K562 (cell line): ENCODE measurements around the gene ZNF829.

Experiments used
- CHD4 ChIP-seq: fragments of 200-600 bp; sonication (generic); IDR thresholded peaks from 3 replicates; pipeline ENCODE4 v1.6.1; 2012; ENCODE audit warnings: low read depth, mild to moderate bottlenecking, mixed read lengths, low read length, inconsistent platforms; ENCODE audit not compliant: insufficient read depth, insufficient replicate concordance, poor library complexity, severe bottlenecking
- CTCF ChIP-seq, 3 experiments: IDR thresholded peaks in 2 of 3; conservative IDR thresholded peaks in 1 of 3; 2 replicates each; pipeline ENCODE4 v1.5.1; 2011 to 2012; ENCODE audit warnings: low read length in 3 of 3, mild to moderate bottlenecking in 3 of 3, control low read depth in 2 of 3, improper control_type of control experiment in 1 of 3, inconsistent platforms in 1 of 3, low read depth in 1 of 3, mixed read lengths in 1 of 3, moderate library complexity in 1 of 3; ENCODE audit not compliant: insufficient read depth in 2 of 3
- HCFC1 ChIP-seq: IDR thresholded peaks from 2 replicates; pipeline ENCODE4 v1.6.1; 2012; ENCODE audit warnings: low read depth, low read length, improper control_type of control experiment
- MEF2D ChIP-seq: conservative IDR thresholded peaks from 2 replicates; pipeline ENCODE4 v1.6.1; 2016; ENCODE audit warnings: low read depth, missing genetic modification characterization, missing compliant biosample characterization
- MXI1 ChIP-seq: IDR thresholded peaks from 2 replicates; pipeline ENCODE4 v1.6.1; 2011; ENCODE audit warnings: low read depth, mild to moderate bottlenecking, improper control_type of control experiment, low read length
- NFIC ChIP-seq: fragments of 450-650 bp; IDR thresholded peaks from 2 replicates; pipeline ENCODE4 v1.6.1; 2017; ENCODE audit warnings: mild to moderate bottlenecking, inconsistent platforms
- NFRKB ChIP-seq: fragments of 450-650 bp; IDR thresholded peaks from 2 replicates; pipeline ENCODE4 v1.6.1; 2016; ENCODE audit warnings: low read depth
- NR0B1 ChIP-seq: fragments of 450-650 bp; IDR thresholded peaks from one replicate; pipeline ENCODE4 v1.6.1; 2018; ENCODE audit warnings: mild to moderate bottlenecking, moderate library complexity; ENCODE audit not compliant: partially characterized antibody
- SRSF7 ChIP-seq: fragments of 200-400 bp; formaldehyde crosslinking; optimal IDR thresholded peaks from 2 replicates; pipeline ENCODE3; 2017; ENCODE audit warnings: mild to moderate bottlenecking, low read depth, low read length
- TEAD4 ChIP-seq, 2 experiments: sonication (generic) in 1 of 2; formaldehyde crosslinking in 1 of 2; IDR thresholded peaks; 2 replicates each; pipeline versions ENCODE4 v1.6.1 to v1.8.0; 2012 to 2022; ENCODE audit warnings: borderline replicate concordance in 1 of 2, inconsistent platforms in 1 of 2, low read length in 1 of 2, mild to moderate bottlenecking in 1 of 2, missing genetic modification reagents in 1 of 2
- TRIM24 ChIP-seq, 2 experiments: fragments of 450-650 bp; IDR thresholded peaks; 2 replicates each; pipeline ENCODE4 v1.6.1; 2016
- ZBTB26 ChIP-seq: fragments of 450-650 bp; formaldehyde crosslinking; IDR thresholded peaks from 2 replicates; pipeline ENCODE4 v1.4.0; 2022; ENCODE audit warnings: missing genetic modification characterization
- ZNF175 ChIP-seq: fragments of 200-800 bp; sonication (Bioruptor generic); IDR thresholded peaks from 2 replicates; pipeline ENCODE4 v1.6.1; 2016; ENCODE audit warnings: low read depth, mild to moderate bottlenecking, missing genetic modification characterization, missing compliant biosample characterization
- ZNF589 ChIP-seq: fragments of 200-800 bp; sonication (Bioruptor generic); IDR thresholded peaks from 2 replicates; pipeline ENCODE4 v1.6.1; 2016; ENCODE audit warnings: low read depth, missing genetic modification characterization, missing compliant biosample characterization

GRCh38 chr19:36891768-36892357, 24.2 kb downstream of the ZNF829 start:
- no peak for TF ChIP-seq NFRKB
- no peak for TF ChIP-seq MXI1
- TF ChIP-seq NR0B1: no peak
- no peak for TF ChIP-seq ZNF589
- no peak for TF ChIP-seq MEF2D (tag)
- TF ChIP-seq HCFC1: no peak
- TF ChIP-seq CHD4: no peak
- no peak for TF ChIP-seq TEAD4 (IDR thresholded peaks at IDR 0.05; ENCODE audit: low read length)
- TF ChIP-seq TEAD4 (CRISPR knock-in tag; IDR thresholded peaks at IDR 0.05; ENCODE audit: borderline replicate concordance): no peak
- TF ChIP-seq NFIC: no peak
- no peak for TF ChIP-seq ZBTB26 (CRISPR knock-in tag)
- TF ChIP-seq SRSF7: no peak
- TF ChIP-seq TRIM24 (IDR thresholded peaks at IDR 0.05): no peak
- no peak for TF ChIP-seq CTCF (IDR thresholded peaks at IDR 0.05 in 2 of 3, conservative IDR thresholded peaks at IDR 0.05 in 1 of 3; ENCODE audit: insufficient read depth in 2 of 3, low read depth in 1 of 3, low read length in 3 of 3)
- no peak for TF ChIP-seq ZNF175
